Measurements from ENCODE around the gene ZCCHC4. TPM values are rescaled to one million over a fixed set of nuclear protein-coding genes. Genes with fewer than 3 reads are reported as not detected.

ZCCHC4 gene
- total RNA-seq, 1 experiment from 2014 or later: 9.7 TPM

Other genes with a start within 250 kb of the ZCCHC4 start
- 4.7 and 5.9 TPM in 2 replicates for gene SEPSECS, start 152.3 kb upstream of the ZCCHC4 start, total RNA-seq (2014; rRNA removed; shearing (Covaris generic))
- 44.1 and 57.7 TPM in 2 replicates for gene PI4K2B, start 78.7 kb upstream of the ZCCHC4 start, total RNA-seq (2014; rRNA removed; shearing (Covaris generic))
- 20.7 and 24.7 TPM in 2 replicates for gene ANAPC4, start 64.5 kb downstream of the ZCCHC4 start, total RNA-seq (2014; rRNA removed; shearing (Covaris generic))

All from G401 (cell line).